DMS53 (cell line): ENCODE results near the gene PNPLA5.
"Not testable (repeated sequence)": the region's sequence is repeated elsewhere in the genome, so short reads cannot be mapped to it uniquely, and the experiment has no call there.

ENCODE experiments used
- DNase-seq: peaks from one replicate; lab custom pipeline; 2025; lab: John Stamatoyannopoulos, UW

The PNPLA5 gene, protein sequence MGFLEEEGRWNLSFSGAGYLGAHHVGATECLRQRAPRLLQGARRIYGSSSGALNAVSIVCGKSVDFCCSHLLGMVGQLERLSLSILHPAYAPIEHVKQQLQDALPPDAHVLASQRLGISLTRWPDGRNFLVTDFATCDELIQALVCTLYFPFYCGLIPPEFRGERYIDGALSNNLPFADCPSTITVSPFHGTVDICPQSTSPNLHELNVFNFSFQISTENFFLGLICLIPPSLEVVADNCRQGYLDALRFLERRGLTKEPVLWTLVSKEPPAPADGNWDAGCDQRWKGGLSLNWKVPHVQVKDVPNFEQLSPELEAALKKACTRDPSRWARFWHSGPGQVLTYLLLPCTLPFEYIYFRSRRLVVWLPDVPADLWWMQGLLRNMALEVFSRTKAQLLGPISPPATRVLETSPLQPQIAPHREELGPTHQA

DNA sequence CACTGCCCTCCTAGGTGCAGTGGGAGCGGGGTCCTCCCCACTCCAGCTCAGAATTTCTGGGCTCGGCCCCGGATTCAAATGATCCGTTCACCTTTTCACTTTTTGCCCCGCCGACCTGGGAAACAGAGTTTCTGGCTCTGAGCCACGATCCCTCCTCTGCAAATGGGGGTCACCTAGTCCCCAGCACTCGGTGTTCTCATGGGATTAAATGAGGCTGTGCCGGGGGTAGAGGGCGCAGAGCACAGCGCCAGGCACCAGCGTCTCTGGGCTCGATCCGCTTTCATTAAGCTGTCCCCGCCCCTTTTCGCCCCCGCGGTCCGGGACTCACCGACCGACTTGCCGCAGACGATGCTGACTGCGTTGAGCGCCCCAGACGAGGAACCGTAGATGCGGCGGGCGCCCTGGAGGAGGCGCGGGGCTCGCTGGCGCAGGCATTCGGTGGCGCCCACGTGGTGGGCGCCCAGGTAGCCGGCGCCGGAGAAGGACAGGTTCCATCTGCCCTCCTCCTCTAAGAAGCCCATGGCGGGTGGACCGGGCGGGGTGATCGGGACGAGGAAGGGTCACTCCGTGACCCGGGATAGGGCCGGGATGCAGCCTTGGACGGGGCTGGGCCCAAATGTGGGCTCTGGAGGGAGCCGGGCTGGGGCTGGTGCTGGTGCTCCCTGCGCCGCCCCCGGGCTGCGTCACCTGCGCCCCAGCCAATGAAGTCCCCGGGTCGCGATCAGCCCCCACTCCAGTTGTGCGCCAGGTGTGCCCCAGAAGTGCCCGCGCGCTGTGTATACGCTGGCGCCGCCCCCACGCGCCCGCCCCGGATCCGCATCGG is at the start of gene PNPLA5:
Gene PNPLA5 (minus strand): TSS at position 654 of the 823 bp plus-strand sequence. CDS start 133 bp downstream, at position 521.
- peak; percentile 76 for DNase-seq

DNA sequence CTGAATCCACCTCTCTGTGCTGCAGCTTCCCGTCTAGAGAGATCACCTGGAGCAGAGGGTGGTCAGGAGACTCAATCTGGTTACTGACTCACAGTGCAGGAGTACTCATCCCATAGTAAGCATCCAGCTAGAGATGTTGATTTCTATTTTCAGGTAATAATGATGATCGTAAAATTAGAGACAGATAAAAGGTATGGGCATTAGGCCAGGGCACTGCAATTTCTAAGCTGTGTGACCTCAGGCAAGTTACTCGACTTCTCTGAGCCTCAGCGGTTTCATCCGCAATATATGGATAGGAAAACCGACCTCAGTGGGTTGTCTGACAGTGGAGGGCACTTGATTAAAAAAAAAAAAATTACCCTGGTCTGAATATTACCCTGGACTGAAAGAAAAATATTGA is 49.6 kb upstream of the PNPLA5 start:
- DNase-seq = no peak

DNA sequence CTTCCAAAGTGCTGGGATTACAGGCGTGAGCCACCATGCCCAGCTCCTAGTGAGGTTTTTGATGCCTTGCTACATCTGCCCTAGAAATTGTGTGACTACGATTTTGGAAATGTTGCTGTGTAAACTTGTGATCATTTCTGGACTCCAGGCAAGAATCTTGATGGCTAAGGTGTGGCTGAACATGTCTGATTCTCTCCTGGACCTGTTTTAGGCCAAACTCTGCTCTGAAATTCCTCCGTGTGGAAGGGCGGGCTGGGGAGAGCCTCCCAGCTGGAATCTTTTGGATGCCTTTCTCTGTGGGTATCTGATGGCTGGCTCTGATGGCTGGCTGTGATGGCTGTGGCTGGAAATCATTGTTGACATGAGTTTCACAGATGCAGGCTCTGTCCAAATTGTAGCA is 40.0 kb upstream of the PNPLA5 start:
- no peak for DNase-seq

DNA sequence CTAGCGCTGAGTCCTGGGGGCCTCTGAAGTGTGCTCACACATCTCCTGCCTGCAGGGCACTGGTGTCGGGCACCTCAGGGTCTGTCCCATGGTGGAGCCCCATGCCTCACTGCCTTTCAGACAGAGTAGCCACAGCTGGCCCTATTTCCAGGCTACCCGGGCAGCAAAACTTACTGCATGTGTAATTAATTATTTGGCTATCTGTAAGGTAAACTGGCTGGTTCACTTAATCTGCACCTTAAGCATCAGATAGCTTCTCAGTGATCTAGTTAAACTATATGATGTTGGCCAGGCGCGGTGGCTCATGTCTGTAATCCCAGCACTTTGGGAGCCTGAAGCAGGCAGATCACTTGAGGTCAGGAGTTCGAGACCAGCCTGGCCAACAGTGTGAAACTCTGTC is 37.1 kb upstream of the PNPLA5 start:
- no peak for DNase-seq

DNA sequence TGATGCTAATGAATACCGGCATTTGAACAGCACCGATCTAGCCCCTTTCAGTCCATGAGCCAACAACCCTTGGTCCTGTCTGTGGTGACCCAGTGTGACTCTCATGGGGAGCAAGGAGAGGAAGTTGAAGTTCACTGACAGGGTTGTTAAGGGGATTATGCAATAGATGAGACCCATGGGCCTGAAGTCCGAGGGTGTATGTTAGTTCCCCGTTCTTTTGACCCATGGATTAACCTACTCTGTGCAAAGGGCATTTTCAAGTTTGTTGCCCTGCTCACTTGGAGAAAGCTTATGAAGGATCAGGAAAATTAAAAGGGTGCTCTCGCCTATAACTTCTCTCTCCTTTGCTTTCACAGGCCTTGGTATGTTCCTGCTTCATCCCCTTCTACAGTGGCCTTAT is 36.7 kb upstream of the PNPLA5 start:
- no peak for DNase-seq

DNA sequence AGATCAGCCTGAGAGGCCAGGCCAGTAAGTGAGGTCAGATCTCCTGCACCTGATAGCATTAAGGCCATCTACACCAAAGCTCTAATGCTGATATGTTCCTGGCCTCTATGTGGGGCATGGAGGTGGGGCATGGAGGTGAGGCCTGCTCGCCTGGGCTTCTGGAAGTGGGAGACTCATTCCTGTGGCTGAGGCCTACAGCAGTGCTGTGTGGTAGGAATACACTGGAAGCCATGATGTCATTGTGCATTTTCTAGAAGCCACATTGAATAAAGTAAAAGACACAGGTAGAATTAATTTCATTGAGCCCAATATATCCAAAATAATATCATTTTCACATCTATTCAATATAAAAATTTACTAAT is 34.5 kb upstream of the PNPLA5 start:
- DNase-seq = no peak

DNA sequence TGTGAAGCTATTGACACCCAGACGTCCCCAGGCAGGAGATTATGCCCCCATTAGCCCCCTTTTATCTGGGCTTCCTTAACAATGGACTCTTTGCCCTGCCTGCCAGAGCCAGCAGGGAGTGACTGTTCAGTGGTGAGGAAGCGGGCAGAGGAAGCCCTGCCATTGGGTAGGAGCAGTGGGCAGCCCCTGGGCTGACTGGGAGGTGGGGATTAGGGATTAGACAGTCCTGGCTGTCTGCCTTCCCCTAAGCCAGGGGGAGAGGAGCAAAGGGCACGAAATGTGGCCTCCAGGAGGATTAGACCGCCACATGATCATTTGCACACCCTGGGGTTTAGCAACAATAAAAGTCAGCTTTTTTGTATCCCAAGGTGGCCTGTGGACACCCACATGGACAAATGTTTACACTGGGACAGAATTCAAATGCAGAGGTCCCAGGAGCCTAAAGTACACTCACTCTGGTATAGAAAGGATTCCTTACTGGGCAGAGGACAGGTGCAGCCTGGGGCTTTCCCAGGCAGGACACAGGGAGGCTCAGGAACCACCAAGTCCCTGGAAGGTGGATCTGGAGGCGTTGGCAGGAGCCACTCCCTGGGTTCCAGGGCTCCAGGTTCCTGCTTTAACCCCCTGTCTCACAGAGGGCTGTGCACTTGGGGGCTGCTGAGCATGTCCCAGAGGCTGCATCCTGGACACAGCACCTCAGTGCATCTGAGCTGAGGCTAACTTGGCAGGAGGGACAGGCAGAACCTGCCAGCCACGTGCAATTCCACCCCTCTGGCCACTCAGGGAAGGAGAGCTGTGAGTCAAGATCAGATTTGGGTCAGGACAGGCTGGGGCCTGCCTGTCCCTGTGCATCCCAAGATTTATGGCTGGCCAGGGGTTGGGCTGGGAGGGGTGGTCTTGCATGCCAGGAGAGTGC is 33.9 kb upstream of the PNPLA5 start:
- DNase-seq = peak; percentile 20

DNA sequence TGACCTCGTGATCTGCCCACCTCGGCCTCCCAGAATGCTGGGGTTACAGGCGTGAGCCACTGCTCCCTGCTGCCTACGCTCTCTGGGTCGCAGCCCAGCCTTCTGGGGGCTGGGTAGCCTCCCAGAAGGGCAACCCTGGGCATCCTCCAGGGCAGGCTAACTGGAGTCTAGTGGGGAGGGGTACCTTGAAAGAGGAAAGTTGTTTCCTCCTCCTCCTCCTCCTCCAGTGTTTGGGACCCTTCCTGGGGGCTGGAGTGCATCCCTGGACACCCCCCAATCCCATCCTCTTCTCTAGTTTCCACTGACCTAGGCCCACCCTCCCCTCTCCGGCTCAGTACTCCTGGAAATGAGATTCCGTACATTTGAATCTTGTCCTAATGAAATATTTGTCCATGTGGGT is 33.1 kb upstream of the PNPLA5 start:
- DNase-seq = no peak

DNA sequence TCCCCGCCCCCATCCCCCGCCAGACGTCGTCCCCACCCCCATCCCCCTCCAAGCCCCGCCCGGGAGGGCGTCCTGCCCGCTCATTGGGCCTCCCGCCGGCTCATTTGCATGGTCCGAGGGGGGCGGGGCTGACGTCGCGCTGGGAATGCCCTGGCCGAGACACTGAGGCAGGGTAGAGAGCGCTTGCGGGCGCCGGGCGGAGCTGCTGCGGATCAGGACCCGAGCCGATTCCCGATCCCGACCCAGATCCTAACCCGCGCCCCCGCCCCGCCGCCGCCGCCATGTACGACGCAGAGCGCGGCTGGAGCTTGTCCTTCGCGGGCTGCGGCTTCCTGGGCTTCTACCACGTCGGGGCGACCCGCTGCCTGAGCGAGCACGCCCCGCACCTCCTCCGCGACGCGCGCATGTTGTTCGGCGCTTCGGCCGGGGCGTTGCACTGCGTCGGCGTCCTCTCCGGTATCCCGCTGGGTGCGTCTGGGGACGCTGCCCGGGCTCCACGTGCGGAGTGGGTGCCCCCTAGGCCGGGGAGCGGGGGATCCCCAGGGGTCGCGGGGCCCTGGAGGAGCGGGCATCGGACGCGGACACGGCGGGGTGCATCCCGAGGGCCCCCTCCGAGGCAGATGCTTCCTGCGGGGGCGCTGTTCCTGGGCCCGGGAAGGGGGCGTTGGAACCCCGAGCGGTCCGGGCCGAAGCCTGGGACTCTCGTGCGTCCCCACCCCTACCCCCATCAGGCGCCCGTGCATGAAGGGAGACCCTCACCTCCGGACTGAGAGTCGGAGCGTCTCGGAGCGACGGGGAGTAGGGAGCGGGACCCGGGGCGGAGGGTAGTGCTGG is 32.0 kb upstream of the PNPLA5 start, which contains the start of gene PNPLA3:
Gene PNPLA3 (plus strand): TSS at position 175 of the 834 bp plus-strand sequence. CDS start 107 bp downstream, at position 282.
- peak; percentile 92 for DNase-seq

DNA sequence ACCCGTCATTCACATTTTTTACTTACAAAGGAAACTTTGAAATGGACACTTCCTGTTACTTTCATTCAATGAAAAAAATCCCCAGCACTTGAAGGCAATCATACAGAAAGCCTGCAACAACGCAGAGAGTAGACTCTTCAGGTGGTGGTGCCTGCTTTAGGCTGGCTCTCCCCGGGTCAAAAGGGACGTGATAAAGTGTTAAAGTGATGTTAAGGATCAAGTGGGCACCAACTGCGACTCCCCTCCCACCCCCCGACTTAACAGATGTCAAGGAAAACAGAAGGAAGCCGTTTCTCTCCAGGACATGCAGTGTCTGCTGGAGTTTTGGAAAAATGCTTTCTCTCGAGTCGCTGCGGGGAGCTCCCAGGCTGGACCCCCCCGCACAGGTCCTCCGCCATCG is 31.4 kb upstream of the PNPLA5 start:
- peak; percentile 72 for DNase-seq

DNA sequence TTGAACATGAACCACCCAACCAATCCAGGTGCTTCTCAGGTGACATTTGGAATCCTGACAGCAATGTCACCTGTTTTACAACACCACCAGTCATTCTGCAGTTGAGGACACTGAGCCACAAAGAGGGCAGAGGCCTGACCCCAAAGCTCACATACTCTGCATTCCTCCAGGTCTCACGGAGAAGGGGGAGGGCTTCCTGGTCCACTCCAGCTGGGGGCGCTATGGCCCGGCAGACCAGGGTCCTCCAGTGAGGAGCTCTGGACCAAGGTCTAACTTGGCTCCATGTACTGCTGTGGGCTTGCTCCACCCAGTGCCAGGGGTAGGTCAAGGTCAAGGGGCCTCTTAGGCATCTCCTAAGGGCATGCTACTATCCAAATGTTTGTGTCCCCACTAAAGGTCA is 30.3 kb upstream of the PNPLA5 start:
- no peak for DNase-seq

DNA sequence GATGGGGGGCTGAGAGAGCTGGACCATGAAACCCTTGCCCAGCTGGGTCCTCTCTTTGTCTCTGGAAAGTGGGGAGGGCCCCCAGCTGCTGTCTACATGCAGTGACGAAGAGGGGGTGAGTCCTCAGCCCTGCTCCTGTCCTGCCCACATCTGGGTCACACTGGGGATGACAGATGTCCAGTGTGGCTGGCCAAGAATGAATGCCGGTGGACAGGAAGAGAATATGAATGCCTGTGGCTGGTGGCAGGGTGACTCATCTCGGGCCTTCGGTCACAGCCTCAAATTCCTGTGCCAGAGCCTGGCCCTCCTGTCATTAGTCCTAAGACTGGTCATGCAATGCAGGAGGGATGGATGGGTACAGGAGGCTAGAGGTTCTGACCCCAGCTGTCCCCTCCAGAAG is 29.6 kb upstream of the PNPLA5 start:
- DNase-seq = peak; percentile 52

DNA sequence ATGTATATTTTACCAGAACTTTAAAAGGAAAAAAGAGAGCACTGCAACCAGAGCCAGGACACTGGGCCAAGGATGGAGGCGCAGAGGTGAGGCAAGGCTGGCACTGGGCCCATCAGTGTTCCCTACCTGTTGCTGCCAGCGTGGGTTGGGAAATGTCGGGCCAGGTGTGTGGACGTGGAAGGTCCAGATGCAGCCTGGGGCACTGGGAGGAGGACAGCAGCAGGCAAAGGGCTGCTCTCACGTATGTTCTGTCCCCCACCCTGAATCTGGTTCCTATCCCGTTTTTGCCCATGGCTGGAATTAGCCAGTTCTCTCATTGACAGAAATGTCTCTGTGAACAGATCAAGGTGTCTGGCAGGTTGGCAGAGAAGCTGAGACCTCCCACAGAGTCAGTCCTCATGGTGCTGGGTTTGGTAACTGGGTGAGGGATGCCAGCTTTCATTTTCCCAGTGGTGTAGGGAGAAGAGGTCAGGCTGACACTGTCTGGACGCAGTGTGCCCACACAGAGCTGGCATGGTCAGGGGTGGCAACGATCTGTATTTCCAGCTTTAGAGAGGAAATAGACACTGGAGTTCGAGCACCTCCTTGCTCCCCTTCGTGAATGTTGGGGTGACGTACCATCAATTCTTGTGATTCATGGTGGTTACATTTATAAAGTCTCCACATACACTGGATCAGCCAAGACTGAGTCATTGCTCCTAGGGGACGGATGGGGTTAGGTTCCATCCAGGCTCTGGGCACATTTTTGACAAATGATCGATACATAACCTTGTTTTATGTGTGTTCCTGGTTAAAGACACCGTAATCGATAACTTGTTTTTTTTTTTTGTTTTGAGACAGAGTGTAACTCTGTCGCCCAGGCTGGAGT is 27.5 kb upstream of the PNPLA5 start:
- DNase-seq = no peak

DNA sequence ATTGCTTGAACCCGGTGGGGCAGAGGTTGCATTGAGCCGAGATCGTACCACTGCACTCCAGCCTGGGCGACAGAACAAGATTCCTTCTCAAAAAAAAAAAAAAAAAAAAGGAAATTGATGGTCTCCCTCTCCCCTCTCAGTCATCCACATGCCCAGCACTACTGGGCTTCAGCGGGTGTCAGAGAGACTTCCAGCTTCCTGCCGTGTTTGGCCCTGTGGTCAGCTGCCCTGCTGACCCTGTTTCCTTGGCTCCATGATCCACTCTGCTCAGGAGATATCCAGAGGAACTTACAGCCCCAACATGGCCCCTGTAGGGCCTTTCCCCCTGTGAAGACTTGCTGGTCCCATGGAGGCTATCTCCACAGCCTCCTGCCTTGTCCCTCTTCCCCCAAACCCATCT is 25.7 kb upstream of the PNPLA5 start:
- no peak for DNase-seq

DNA sequence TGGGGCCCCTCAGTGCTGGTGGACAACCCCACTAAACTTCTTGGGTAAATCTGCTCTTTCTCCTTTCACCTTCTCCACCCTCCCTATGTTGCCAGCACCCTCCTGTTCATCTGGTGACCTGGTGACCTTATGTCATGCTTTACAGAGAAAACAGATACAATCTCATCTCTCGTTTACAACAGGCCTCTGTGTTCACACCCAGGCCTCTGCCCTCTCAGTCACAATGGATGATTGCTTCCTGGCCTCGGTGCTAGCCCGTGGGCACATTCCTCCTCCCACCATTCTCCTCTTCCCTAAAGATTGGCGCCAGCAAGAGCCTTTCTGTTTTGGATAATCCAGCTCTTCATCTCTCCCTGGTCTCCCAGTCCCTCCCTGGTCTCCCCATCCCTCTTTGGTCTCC is 19.5 kb upstream of the PNPLA5 start:
- no peak for DNase-seq

DNA sequence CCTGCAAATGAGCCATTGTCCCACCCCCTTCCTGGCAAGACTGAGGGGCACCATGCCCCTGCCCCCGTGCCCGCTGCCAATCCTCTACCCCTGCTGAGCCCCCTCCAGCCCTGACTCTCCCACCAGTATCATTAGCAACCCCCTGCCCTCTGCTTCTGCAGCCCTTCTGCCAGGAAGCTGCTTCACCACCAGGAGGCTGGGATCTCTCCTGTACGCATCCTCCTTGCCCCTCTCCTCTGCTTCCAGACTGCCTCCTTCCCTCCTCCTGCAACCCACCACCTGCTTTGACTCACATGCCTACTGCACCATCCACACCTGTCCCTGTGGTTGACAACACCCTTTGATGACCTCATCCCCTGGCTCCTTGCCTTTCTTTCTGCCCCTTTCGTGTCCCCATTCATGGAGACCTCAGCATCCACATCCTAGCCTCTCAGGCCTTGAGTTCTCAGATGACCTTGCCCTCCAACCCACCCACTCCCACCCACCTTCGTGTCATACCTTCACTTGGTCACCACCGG is 18.4 kb upstream of the PNPLA5 start:
- peak; percentile 74 for DNase-seq

DNA sequence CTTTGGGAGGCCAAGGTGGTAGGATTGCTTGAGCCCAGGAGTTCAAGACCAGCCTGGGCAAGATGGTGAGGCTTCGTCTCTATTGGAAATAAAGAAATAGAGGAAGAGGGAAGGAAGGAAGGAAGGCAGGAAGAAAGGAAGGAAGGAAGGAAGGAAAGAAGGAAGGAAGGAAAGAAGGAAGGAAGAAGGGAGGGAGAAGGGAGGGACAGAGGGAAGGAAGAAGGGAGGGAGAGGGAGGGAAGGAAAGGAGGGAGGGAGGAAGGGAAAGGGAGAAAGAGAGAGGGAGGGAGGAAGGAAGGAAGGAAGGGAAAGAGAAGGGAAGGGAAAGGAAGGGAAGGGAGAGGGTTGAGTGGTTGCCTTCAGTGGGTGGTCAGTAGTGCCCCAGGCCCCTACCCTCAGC is 17.9 kb upstream of the PNPLA5 start:
- no peak for DNase-seq

DNA sequence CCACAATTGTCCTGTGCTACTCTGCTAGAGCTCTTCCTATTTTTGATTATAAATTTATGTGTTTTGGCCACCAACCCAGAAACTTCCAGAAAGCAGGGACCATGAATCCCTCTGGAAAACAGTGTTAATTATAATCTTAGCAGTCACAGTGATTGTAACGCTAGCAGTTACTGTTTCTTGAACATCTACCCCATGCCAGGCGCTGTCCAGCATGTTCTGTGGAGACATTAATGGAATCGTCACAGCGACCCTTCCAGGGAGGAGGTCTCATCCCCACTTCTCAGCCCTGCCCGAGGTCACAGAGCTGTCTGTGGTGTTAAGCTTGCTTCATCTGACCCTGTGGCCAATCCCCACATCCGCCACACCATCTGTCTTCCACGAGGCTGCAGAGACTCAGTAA is 13.9 kb upstream of the PNPLA5 start:
- DNase-seq = no peak

DNA sequence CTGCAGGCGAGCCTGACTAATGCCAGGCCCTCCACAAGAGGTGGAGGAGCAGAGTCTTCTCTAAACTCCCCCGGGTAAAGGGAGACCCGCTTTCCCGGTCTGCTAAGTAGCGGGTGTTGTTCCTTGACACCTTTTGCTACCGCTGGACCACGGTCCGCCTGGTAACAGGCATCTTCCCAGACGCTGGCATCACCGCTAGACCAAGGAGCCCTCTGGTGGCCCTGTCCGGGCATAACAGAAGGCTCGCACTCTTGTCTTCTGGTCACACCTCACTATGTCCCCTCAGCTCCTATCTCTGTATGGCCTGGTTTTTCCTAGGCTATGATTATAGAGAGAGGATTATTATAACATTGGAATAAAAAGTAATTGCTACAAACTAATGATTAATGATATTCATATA is 12.6 kb upstream of the PNPLA5 start:
- peak; percentile 39 for DNase-seq

DNA sequence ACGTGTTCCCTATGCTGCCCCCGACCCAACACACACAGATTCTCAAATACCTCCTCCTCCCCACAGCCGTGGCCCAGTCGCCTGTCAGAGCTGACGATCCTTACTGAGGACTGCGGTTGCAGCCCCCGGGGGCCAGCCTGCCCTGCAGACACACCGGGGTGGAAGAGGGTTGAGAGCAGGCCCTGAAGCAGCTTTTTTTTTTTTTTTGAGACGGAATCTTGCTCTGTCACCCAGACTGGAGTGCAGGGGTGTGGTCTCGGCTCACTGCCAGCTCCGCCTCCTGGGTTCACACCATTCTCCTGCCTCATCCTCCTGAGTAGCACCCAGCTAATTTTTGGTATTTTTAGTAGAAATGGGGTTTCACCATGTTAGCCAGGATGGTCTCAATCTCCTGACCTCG is 11.2 kb upstream of the PNPLA5 start:
- not testable (repeated sequence) for DNase-seq
